ENCODE results near the gene PDE9A.
A peak's percentile ranks its signal among the peaks of the same experiment; 100 is the strongest.
"Not testable (repeated sequence)": the region's sequence is repeated elsewhere in the genome, so short reads cannot be mapped to it uniquely, and the experiment has no call there.

The PDE9A gene

GRCh38 chr21:42796327-42797062 is 143.1 kb downstream of the PDE9A start:
- no peak for DNase-seq (ENCODE audit: low read depth in 2 of 2)

GRCh38 chr21:42797522-42797921 is 144.1 kb downstream of the PDE9A start:
- DNase-seq (ENCODE audit: low read depth in 2 of 2) = no peak

DNA sequence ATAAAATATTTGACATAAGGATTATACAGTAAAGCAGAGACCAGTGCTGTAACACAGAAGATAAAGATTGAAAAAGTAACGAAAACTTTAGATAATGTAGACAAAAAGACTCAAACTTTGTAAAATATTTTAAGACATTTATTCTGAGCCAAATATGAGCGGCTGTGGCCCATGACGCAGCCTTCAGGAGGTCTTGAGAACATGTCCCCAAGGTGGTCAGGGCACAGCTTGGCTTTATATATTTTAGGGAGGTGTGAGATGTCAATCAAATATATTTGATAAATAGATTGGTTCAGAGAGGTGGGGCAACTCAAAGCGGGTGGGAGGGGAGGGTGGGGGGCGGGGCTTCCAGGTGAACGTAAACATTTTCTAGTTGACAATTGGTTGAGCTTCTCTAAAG is 144.7 kb downstream of the PDE9A start:
- DNase-seq (ENCODE audit: low read depth in 2 of 2) = no peak

DNA sequence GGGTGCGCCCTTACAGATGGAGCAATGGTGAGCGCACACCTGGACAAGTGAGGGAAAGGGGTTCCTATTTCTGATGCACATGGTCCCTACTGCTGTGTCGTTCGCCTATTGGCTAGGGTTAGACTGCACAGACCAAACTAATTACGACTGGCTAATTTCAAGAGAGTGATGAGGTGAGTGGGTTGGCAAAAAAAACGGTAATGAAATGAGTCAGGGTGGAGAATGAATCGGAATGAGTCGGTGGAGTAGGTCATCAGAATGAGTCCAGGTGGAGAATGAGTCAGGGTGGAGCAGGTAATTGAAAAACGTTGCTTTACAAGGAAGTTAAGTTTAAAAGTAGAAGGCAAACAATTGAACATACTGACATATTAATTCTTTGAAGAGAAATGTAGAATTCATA is 146.1 kb downstream of the PDE9A start:
- no peak for DNase-seq (ENCODE audit: low read depth in 2 of 2)

DNA sequence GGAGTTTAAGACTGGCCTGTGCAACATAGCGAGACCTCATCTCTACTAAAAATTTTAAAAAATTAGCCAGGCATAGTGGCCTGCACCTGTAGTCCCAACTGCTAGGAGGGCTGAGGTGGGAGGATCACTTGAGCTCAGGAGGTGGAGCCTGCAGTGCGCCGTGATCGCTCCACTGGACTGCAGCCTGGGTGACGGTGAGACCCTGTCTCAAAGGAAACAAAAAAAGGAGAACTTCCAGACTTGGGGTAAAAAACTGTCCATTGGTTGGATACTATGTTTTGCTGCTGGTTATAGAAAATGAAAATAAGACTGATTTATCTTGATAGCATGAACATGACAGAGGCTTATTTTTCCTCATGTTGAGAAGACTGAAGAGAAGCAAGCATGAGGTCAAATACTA is 146.5 kb downstream of the PDE9A start:
- DNase-seq (ENCODE audit: low read depth in 2 of 2) = no peak

GRCh38 chr21:42801616-42802015 is 148.2 kb downstream of the PDE9A start:
- not testable (repeated sequence) for DNase-seq (ENCODE audit: low read depth in 2 of 2)

GRCh38 chr21:42806509-42807140 is 153.2 kb downstream of the PDE9A start:
- no peak for DNase-seq (ENCODE audit: low read depth in 2 of 2)

GRCh38 chr21:42807293-42807895 is 154.0 kb downstream of the PDE9A start:
- DNase-seq (ENCODE audit: low read depth in 2 of 2) = not testable (repeated sequence)

DNA sequence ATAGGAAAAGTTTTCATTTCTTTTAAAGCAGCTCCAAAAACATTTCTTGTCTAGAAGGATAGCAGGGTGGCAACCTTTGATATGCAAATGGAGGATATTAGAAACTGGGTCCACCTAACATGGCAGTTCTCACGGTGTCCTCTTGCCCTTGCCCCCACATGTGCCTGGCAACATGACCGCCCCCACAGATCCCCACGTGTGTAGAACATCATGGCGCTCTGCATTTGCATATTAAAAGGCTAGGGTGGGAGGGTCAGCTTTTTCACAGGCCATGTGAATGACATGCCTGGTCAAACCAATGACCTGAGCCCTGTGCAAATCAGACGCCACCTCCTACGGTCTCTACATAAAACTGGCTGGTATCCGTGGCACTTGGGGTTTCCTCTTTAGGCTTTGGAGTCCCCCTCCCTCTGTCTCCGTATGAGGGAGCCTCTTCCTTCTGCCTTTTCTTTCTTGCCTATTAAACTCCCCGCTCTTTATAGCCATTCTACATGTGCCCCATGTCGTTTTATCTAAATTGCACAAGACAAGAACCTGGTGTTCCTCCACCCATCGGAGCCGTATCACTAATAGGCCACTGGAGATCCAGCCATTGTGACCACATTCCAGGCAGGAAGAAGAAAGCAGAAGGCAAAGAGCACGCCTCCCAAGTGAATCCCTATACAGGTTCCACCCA is 154.7 kb downstream of the PDE9A start:
- DNase-seq (ENCODE audit: low read depth in 2 of 2) = no peak

- DNase-seq (ENCODE audit: low read depth in 2 of 2) = no peak
Observed at GRCh38 chr21:42809171-42809570, 155.8 kb downstream of the PDE9A start.

DNA sequence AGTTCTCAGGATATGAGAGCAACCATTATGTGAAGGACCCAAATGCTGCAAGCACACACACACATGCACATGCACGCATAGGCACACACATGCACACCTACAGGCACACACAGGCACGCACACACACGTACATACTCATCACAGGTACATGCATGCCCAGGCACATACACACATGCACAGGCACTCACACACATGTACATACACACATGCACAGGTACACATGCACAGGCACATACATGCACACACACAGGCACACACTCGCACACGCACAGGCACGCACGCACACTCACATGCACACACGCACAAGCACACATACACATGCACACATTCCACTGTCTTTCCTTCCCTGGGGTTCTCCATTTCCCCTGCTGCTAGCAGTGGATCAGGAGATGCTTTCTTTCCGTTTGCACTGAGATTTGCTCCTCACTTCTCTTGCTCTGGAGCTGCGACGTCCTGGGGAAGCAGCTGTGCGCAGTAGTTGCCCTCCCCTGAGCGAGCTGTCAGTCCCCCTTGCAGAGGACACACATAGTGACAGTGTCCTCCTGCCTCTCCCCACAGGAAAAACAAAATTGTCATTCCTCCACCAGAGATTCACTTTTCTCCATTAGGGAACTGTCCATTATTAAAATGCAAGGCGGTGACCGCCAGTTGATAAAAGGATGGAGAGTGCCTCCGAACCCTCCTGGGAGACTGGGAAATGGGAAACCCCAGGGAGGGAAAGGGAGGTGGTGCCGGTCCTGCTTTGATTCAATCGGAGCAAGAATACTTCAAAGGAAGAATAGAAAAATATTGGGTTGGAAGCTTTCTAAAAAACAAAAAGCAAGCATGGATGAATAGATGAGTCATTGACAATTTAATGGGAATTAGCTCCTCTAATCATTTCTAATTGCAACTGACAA is 156.4 kb downstream of the PDE9A start:
- no peak for DNase-seq (ENCODE audit: low read depth in 2 of 2)

GRCh38 chr21:42811960-42812359 is 158.5 kb downstream of the PDE9A start:
- DNase-seq (ENCODE audit: low read depth in 2 of 2) = no peak

DNA sequence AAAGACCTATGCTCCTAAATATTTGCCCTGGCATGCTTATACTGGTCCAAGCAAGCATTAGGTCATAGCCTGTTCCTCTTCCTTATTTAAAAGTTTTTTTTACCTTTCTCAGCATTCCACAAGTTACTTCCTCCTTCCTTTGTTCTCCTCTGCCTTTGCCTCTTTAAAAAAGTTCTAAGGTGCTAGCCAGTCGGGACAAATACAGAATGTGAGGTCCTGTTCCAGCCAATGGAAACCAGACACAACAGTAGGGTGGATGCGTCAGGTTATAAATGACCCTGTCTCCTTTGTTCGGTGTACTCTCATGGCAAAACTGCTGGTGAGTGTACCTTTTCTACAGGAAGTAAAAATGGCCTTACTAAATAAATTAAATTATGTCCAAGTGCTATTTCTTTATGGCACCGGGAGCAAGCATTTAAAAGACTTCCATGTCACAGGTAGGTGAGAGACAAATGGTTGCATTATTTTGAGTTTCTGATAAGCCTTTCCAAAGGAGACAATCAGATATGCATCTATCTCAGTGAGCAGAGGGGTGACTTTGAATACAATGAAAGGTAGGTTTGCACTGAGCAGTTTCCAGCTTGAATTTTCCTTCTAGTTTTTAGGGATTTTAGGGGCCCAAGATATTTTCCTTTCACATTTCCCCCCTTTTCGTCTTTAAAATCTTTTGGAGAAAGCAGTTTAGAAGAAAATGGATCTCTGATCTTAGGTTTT is 159.3 kb downstream of the PDE9A start:
- DNase-seq (ENCODE audit: low read depth in 2 of 2) = not testable (repeated sequence)

DNA sequence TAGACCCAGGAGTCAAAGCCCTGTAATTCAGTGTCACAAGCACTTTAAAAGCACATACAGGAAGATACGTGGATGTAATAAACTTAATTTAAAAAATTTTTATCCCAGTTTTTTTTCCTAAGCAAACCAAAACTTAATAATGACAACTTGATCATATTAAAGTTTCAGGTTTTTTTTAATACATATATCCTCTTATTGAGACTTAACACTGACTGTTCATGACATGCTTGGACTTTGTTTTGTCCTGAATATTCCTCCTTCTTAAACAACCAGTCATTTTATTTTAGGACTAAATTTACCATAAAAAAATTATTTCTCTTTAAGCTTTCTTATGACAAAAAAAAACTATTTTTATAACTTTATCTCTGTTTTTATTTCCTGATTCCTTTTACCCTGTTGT is 161.8 kb downstream of the PDE9A start:
- no peak for DNase-seq (ENCODE audit: low read depth in 2 of 2)

GRCh38 chr21:42818328-42818749 is 164.9 kb downstream of the PDE9A start:
- DNase-seq (ENCODE audit: low read depth in 2 of 2) = peak; percentile 45 to 53

GRCh38 chr21:42819861-42820615 is 166.6 kb downstream of the PDE9A start:
- DNase-seq (ENCODE audit: low read depth in 2 of 2) = no peak

DNA sequence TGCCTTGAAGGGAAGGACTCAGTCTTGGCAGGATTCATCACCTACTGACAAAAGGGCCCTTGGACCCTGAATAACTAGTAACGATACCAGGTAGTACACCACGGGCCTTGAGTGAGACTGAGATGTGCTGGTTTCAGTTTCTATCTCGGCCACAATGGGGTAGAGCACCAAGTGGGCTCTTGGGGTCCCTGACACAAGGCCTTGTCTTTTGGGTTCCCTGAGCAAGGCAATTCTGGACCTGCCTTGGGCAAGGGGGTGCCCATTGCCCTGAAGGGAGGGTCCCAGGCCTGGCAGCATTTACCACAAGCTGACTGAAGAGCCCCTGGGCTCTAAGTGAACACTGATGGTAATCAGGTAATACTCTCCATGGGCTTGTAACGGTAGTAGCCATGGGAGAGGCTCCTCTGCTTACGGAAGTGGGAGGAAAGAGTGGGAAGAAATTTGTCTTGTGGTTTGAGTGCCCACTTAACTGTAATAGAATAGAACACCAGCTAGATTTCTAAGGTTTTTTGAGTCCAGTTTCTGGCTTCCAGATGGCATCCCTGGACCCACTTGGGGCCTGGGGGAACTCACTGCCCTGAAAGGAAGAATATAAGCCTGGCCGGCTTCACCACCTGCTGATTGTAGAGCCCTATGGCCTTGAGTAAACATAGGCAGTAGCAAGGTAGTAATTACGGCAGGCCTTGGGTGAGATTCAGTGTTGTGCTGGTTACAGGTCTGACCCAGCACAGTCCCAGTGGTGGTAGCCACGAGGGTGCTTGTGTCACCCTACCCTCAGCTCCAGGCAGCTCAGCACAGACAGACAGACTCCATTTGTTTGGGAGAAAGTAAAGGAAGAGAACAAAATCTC is 167.4 kb downstream of the PDE9A start:
- DNase-seq (ENCODE audit: low read depth in 2 of 2) = no peak

Measured in stimulated activated CD4-positive, alpha-beta T cell treated with anti-CD3 and anti-CD28 coated beads, Interleukin-1b, Interleukin-23, amount 100 ng/mL, for 4 hours (primary cell).